HG03469 (cell line): ENCODE results near the gene FAM20C.
A peak's percentile ranks its signal among the peaks of the same experiment; 100 is the strongest.

ENCODE experiments used
- ATAC-seq: cut with Tn5 transposase; IDR thresholded peaks from one replicate; pipeline ENCODE4 v1.9.1; 2021; ENCODE audit warnings: mild to moderate bottlenecking, moderate library complexity, moderate number of reproducible peaks; ENCODE audit not compliant: unreplicated experiment

The FAM20C gene

DNA sequence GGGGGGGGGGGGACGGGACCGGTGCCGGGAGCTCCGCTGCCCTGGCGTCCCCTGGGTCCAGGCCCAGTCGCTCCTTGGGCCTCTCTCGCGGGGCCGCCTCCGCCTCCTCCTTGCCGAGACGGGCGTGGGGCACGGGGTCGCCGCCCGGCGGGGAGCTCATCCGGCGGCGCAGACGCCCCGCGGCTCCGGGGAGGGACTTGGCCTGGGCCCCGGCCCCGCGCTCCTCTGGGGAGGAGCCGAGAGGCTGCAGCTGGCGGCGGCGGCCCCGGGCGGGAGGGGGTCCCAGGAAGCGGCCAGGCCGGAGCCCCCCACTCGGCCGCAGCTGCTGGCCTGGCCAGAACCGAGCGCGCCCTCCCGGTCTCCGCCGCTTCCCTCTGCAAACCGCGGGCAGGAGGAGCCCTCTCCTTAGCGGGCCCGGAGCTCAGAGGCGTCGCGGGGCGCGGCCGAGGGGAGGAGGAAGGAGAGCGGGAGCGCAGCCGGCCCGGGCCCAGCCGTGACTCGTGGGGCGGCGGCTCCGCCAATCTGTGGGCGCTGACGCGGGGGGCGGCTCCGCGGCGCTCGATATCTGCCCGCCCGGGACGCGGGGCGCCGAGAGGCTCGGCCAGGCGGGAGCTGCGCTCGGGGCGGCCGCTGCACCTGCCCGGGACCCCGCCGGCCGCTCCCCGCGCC is at the start of gene FAM20C:
Gene FAM20C (plus strand): TSS at position 591 of the 669 bp plus-strand sequence. CDS start 629 bp downstream, outside the sequence.
- no peak for ATAC-seq

DNA sequence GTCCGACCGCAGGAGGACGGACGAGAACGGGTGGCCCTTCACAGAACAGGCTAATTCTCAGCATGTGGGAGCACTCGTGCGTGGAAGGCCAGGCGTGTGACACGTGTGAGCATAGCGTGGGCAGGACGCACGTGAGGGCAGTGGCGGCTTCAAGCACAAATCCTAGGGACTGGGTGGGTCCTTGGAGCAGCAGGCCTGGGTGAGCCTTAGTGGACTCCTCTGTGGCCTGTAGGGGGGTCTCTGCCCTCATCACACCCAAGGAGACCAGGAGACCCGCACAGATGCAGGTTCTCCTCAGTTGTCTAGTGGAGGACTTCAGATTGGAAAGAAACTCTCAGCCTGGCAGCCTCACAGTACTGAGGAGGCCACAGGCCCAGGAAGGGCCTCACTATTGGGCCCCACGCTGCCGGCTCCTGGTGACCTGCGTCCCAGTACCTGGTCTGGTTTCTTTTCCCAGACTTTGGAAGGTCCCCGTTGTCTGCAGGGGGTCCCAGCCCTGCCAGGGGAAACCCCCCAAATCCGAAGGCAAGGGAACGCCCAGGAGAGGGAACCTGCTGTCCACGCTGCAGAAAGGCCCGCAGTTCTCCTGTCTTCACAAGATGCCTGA is 49.1 kb upstream of the FAM20C start:
- ATAC-seq: no peak

DNA sequence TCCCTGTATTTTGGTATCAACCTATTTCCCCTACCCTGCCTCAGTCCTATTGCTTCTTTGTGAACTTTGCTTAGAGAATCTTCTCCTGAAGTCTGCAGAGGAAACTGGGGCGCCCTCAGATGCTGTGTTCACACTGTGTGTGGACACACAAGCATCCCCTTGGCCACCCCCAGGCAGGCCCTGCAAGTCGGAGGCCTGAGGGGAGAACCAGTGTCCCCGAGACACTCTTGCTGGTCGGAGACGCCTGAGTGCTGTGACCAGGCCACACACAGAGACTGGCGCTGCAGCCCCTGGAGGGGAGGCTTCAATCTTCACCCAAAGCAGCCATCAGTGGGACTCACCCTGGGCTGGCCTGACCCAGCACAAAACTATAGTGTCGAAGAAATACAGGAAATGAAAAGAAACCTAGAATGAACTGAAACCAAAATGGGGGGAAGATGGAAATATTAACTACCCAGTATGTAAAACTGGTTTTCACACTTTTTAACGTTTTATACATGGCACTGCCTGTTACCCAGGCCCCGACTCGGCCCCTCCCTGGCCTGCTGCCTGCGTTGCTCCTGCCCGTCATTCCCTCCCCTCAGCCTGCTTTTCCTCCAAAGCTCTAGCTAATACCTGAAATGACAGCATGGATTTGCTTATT is 48.4 kb upstream of the FAM20C start:
- no peak for ATAC-seq

DNA sequence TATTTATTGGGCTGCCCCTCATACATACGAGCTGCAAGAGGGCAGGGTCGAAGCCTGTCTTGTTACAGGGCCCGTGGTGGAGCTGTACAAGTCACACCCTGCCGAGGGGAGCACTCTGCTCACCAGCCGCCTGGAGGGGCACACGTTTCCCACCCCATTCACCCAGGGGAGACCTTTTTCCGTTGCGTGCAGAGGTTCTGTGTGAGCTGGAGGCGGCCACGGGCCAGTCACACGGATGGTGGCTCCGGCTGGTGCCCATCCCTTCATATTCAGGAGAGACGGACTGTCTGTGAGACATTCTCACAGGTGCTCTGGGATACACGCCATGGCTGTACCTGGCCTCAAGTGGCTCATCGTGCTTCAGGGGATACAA is 47.9 kb upstream of the FAM20C start:
- no peak for ATAC-seq

DNA sequence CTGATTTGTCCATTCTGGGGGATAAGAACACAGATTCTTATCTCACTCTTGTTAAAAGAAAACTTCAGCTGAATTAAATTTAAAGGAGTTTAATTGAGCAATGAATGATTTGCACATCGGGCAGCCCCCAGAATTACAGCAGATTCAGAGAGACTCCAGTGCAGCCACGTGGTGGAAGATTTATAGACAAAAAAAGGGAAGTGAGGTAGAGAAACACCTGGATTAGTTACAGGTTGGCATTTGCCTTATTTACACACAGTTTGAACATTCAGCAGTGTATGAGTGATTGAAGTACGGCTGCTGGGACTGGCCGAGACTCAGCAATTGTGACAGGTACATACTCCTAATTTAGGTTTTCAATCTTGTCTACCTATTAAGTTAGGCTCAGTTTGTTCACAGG is 46.5 kb upstream of the FAM20C start:
- no peak for ATAC-seq

DNA sequence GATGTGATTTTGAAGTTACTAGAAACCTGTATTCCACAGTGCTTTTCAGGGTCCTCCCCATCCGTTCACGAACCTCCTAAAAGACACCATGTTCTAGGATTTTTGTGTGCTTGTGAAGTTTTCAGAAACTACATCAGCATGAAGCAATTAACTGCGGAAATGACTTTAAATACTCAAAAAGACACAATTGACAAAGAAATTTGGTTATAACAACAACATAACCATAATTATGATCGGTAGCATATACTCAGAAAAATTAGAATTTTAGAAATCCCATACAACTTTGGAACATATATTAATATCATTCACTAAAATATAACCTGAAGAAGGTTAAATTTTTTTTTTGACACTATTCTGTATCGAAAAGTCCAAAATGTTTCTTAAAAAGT is 43.8 kb upstream of the FAM20C start:
- no peak for ATAC-seq

DNA sequence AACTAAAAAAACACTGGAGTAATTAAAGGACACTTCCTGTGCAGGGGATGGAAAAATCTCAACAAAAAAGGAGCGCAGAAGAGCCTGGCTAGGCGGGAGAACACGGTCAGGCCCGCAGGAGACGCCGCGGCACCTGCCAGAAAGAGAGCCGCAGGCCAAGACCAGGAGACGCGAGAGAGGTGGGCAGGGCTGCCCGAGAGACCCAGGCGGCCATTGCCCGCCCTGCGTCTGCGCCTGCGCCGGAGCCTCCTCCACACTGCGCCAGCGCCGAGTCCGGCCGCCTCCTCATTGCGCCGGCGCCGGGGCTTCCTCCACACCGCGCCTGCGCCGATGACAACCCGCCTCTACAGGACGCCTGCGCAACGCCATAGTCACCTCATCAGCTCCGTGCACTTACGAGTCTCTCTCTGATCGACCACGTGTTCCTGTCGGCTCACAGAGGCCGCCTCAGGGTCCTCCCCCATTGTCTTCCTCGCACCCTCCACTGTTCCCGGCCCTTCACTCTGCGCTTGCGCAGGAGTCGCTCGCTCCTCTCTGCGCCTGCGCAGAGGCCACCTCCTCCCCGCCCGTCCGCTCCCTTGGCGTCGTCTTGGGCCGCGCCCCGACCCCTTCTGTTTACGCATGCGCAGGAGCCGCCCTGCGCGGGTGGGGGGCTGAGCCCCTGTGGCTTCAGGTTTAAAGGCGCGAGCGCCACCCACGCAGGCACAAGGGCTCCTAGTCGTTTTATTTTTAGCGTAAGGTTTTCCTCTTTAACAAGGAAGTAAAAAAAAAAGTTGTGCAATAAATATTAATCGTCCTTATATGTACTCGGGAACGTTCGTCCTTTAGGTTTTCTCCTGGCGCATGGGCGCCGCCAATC is 43.2 kb upstream of the FAM20C start:
- peak; percentile 96 for ATAC-seq

DNA sequence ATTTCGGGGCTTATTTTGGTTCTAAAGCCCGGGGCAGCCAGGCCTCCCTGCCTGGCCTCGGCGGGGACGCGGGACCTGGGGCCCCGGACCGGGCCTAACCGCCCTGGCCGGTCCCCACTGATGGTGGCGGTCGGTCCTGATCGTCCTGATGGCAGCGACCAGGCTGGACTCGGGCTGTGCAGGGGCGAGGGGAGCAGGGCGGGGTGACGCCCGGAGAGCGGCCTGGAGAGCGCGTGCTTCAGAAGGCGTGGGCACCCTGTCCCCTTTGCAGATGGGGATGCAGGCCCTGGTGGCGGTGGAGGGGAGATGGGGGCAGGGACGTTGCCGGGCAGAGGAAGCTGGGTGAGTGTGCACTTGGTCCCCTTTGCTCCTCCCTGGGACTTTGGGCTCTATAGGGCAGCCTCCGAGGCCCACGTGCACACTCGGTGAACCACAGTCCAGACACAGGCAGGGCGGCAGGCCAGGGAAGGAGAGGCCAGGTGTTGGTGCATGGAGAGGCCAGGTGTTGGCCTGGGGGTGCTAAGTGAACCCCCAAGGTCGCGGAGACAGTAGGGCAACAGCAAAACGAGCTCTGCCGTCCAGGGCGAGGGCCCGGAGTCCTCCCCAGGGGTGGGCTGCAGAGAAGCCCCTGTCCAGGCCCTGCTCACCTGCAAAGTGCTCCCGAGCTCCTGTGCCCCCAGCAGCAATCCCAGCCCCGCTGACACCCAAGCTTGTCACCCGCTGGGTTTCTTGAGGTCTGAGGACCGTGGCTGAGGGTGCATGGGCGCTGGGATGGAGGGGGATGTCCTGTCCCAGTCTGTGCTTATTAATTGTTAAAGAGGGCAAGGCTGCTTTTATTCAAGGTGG is 42.4 kb upstream of the FAM20C start:
- peak; percentile 0 for ATAC-seq

DNA sequence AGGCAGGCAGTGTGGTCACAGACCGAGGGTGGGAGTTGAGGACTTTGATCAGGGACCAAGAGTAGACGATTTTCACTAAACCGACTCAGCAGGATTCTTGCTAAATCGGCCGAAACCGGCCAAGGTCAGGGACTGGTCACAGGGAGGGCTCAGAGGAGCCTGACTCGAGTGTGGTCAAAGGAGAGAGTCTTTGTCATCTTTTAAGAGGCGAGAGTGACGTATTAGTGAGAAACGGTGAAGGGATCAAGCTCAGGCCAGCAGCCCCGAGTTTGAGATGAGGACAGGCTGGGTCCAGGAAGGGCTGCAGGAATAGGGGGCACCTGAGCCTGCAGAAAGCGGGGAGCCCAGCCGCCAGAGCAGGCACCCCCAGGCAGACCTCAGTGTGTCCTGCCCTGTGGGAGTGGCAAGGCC is 41.6 kb upstream of the FAM20C start:
- ATAC-seq: no peak

DNA sequence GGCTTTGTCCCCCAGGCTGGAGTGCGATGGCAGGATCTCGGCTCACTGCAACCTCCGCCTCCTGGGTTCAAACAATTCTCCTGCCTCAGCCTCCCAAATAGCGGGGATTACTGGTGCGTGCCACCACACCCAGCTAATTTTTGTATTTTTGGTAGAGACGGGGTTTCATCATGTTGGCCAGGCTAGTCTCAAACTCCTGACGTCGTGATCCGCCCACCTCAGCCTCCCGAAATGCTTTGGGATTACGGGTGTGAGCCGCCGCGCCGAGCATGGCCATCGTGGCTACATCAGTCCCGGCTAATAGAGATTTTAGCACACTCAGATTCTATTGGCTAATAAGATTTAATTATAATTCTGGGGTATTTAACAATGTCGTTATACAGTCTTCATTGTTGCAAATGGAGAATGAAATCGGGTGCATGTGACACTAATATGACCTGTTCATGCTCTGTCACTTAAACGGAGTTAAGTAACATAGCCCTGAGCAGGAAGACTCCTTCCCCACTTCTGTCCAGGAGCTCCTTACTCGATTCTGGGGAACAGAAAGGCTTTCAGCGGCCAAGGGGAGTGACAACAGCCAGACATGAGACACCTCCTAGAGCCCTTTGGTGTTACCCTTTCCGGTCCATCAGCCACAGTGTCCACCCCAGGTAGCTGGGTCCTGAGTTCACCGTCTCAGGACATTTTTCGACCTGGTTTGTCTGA is 40.9 kb upstream of the FAM20C start:
- no peak for ATAC-seq

DNA sequence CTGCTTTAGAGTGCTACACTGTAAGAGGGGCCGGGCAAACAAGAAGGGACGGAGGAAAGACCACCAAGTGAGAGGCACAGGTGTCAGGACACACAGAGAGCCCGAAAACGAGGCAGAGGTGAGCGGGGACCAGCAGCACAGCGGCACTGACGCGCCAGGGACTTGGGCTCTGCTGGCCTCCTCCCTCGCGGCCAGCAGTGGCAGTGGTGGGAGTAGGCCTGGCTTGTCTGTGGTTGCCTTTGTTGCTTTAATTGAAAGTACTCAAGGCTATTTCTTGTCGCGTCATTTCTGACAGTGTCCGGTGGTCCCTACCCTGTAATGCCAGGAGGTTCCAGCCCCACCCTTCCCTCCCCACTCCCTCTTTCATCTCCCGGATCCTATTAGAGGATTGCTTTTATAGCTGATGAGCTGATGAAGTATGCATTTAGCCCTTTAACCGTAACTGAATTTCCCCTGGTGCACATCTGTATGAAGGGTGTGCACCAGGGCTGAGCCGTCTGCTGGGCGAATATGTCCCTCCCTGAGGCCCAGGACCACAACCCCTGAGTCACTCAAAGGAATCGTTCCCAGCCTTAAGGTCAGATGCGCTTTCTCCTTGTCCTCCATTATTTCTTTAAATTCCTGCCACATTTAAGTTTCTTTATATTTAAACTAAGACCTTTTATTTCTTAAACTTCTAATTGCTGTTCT is 39.5 kb upstream of the FAM20C start:
- ATAC-seq: no peak

DNA sequence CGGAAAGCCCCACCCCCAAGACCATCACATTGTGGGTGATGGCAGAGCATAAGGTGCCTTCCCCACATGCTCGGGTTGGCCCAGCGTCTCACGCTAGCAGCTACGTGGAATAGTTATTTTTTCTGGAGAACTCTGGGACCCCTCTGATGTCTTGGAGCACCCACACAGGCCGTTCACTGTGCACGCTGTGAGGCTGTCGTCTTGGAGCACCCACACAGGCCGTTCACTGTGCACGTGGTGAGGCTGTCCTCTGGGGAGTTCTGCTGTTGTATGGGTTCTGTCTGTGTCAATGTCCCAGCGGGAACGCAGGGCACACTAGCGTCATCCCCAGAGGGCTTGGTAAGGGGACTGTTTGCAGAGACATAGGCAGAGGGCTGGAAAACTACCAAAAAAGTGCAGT is 38.8 kb upstream of the FAM20C start:
- ATAC-seq: no peak

DNA sequence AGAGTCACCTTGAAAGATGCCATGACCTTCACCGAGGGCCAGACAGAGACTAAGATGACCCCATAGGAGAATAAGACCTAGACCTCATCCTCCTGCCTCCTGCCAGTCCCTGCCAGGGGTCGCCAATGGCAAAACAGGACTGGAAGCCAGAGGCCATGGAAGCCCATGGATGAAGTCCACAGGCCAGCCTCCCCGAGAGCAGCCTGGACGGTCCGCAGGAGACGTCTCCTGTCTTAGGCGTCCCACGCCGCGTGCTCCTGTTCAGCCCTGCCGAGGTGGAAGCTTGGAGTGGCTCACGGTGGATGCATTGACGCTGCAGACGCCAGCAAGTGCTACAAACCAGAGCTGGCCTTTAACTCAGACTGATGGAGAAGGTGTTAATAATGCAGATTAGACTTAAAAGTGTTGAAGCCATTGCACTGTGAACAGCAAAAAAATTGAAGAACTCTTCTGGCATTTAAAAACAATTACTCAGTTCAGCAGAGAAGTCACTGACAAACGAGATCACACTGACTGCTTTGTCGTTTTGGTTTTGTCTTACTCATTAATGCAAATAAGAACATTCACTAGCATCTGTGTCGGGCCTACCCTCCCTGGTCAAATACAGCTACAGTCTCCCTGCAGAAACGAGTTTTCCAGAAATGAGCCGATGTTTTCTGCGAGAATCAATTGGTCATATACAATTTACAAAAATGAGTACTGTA is 38.1 kb upstream of the FAM20C start:
- ATAC-seq: no peak

DNA sequence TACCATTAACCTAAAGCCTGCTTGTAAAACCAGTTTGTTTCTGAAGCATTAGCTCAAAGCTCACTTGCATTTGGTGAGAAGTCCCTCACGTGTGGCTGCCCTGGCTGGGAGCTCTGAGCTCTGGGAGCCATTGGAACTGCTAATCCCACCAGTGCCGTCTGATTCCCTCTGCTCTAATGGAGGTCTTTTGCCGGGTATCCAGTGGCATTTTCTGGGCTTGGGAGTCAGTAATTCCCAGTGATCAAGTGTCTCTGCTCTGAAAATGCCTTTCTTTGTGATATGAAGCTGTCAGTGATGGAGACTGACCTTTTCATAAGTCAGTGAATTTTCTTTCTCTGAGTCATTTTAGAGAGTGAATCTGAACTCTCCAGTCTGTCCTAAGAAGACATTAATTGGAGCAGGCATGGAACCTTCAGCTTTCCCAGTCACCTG is 36.9 kb upstream of the FAM20C start:
- ATAC-seq: no peak

DNA sequence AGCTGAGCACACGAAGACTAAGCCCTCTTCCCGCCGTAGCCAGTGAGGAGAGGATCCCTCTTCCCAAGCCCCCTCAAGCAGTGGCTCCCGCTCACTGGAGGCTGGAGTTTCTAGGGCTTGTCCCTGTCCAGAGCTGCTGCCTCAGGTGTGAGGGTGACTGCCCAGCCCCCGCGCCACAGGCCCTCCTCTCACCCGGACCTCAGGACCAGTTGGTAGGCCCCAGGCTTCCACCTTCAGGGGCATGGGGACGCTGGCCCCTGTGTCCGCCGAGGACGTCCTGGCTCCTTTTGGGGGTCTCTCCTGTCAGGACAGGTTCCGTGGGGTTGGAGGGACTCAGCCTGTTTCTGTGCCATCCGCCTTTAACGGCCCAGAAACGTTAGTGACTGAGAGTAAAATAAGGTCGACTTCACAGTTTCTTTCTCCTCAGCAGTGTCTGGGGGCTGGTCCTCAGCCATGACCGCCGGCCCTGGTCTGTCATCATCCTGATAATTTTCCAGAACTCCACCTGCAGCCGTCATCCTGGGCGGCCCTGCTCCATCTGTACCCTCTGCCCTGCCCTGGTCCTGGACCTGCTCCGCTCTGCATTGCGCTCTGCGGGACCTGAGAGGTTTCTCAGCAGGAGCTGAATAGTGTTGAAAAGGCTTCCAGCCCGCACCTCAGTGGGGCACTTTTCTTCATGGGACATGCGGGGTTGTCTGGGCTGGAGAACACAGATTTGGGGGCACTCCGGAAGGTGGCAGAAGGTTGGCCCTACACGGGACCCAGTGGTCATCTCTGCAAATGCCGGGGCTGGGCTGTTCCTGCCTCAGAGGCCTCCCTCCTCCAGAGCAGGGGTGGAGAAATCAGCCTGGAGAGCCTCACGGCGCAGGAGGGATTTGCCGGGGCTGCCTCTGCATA is 36.0 kb upstream of the FAM20C start:
- no peak for ATAC-seq

DNA sequence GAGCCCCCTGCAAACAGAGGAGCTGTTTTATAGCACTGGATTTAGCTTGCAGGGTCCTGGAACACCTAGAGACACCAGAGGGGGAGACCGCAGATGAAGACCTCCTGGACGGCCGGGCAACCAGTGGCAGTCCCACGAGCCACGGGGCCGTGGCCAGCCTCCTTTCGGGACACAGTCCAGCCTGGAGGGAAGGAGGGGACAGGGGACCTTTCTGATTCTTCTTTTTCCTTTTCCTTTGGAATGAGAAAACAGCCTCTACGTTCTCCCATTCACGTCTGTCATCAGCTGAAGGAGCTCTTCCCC is 35.4 kb upstream of the FAM20C start:
- no peak for ATAC-seq

DNA sequence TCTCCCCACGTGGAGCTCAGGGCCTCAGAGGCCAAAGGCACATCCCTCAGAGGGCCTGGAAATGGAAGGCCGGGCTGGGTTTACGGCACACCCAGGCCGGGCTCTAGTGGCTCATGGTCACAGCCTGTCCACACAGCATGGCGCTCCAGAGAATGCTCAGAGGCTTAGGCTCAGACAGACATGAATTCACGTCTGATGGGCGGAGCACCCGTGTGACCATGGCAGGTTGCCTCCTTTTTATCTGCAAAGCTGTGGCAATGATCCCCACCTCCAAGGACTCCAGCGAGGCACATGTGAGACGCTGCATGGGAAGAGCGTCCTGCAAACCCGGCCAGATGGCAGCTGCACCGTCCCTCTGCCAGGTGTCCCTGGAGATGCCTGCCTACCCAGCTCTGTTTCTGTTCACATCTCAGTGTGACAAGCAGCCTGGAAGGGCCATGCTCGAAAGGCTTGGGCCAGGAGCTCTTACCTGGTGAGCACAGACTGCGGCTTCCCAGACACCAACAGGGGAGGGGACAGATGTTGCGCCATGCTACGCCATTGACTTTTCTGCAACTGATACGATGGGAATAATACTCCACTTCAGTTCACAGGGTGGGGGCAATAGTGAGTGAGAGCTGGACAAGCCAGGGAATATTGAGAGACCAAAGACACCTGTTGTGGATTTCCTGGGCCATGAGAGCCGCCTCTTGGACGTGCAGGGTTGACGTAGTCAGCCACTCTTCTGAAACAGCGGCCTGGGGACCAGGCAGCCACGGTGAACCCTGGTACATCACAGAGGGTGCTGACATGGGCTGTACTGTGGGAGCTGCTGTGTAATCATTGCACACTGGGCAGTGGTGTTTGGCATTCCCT is 34.4 kb upstream of the FAM20C start:
- ATAC-seq: no peak
